Colonic mucosa (tissue), 4 donors: ENCODE measurements around the gene ZCCHC4. TPM values are rescaled to one million over a fixed set of nuclear protein-coding genes. Genes with fewer than 3 reads are reported as not detected.

ENCODE experiments used
- DNase-seq: peaks from one replicate; pipeline ENCODE4 v3.0.0-alpha.2; 2020
- H3K27ac ChIP-seq: fragments of 200-600 bp; one replicate; pipeline ENCODE4 v1.8.0; 2021
- H3K27me3 ChIP-seq: fragments of 200-600 bp; one replicate; pipeline ENCODE4 v1.8.0; 2021
- H3K36me3 ChIP-seq: fragments of 200-600 bp; one replicate; pipeline ENCODE4 v1.8.0; 2021
- H3K4me1 ChIP-seq: fragments of 200-600 bp; one replicate; pipeline ENCODE4 v1.8.0; 2021; ENCODE audit warnings: mild to moderate bottlenecking
- H3K4me3 ChIP-seq: fragments of 200-600 bp; one replicate; pipeline ENCODE4 v1.8.0; 2021
- H3K9ac ChIP-seq, 2 donors: one replicate each; pipeline ENCODE4 v1.7.0; 2013; ENCODE audit warnings: control low read depth in 2 of 2, low read depth in 2 of 2, low read length in 2 of 2
- H3K9me3 ChIP-seq: fragments of 200-600 bp; one replicate; pipeline ENCODE4 v1.8.0; 2021
- intact Hi-C: fragments of 100-400 bp; cut with DNase I; formaldehyde crosslinking; loops from one replicate; pipeline ENCODE4 v1.14.1; 2022
- total RNA-seq, 2 donors: library from RNA; stranded (reverse); fragmentation: NEBNext Ultra II Directional in 1 of 2; extraction: Animal tissue kit (Norgen Biotek cat#: 25700) in 1 of 2; gene quantifications; one replicate each; pipeline ENCODE4 v1.2.1, GENCODE V29; 2021
- TF ChIP-seq, protein P1 (sequence below): fragments of 200-600 bp; IDR thresholded peaks from one replicate; pipeline ENCODE4 v1.8.0; 2022; ENCODE audit warnings: antibody characterized with exemption, mild to moderate bottlenecking
- donor health status: healthy.
- donor health status: DM: no; HTN: no; CAD: no.
- donor health status: DM: no; HTN: no; CAD: no.

The ZCCHC4 gene
- total RNA-seq, 2 donors from 2014 or later, result 7.4 to 7.9 TPM

DNA sequence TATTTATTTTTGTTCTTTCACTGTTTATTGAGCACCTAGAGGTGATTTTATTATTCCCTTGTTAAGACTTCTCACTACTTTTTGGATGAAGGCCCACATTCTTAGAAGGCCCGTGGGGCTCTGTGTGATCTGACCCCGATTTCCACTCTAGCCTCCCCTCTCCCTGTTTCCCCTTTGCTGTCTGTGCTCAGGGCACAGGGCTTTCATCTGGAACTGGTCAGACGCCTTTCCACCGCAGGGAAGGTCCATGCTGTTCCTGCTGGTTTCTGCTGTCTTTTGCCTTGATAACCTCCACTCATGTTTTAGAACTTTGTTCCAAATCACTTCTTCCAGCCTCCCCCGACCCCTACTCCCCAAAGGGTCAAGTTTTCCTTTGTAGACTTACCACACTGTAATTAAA lies 33.2 kb downstream of the ZCCHC4 start:
- no peaks in the 10 kb centered on the region for H3K36me3 ChIP-seq
- H3K27ac ChIP-seq, result no peak overlapping the region
- no peaks in the 10 kb centered on the region for H3K27me3 ChIP-seq
- no peak for DNase-seq
- intact Hi-C loops, result no loop called here
- H3K9me3 ChIP-seq, result no peaks in the 10 kb centered on the region
- TF ChIP-seq, protein P1, sequence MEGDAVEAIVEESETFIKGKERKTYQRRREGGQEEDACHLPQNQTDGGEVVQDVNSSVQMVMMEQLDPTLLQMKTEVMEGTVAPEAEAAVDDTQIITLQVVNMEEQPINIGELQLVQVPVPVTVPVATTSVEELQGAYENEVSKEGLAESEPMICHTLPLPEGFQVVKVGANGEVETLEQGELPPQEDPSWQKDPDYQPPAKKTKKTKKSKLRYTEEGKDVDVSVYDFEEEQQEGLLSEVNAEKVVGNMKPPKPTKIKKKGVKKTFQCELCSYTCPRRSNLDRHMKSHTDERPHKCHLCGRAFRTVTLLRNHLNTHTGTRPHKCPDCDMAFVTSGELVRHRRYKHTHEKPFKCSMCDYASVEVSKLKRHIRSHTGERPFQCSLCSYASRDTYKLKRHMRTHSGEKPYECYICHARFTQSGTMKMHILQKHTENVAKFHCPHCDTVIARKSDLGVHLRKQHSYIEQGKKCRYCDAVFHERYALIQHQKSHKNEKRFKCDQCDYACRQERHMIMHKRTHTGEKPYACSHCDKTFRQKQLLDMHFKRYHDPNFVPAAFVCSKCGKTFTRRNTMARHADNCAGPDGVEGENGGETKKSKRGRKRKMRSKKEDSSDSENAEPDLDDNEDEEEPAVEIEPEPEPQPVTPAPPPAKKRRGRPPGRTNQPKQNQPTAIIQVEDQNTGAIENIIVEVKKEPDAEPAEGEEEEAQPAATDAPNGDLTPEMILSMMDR, result no peak
- no peaks in the 10 kb centered on the region for H3K4me1 ChIP-seq
- H3K9ac ChIP-seq, result no peak overlapping the region
- H3K4me3 ChIP-seq, result no peak overlapping the region

DNA sequence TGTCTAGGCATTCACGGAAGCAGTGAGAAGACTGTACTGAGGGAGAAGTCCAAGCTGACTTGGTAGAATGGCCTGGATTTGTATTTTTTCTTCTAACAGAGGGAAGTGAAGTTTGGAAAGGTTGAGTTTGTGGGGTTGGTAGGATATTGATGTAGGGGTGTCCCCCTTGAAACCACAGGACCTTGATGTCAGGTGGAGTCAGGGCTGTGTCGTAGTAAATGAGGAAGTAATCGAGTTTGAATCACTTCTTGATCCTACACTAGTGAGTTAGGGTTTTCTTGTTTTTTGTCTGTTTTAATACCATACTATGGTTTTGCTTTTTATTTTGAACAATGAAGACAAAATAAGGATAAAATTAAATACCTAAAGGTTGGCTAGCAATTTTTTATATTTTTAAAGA lies 34.3 kb downstream of the ZCCHC4 start:
- Histone ChIP-seq H3K27me3 (no peaks in the 10 kb centered on the region), H3K36me3 (no peaks in the 10 kb centered on the region), H3K9me3 (no peaks in the 10 kb centered on the region), H3K27ac (no peak overlapping the region), H3K4me3 (no peak overlapping the region), H3K4me1 (no peaks in the 10 kb centered on the region), H3K9ac (no peak overlapping the region)
- intact Hi-C loops, result no loop called here
- DNase-seq, result no peak
- TF ChIP-seq, protein P1, result no peak

- TF ChIP-seq, protein P1, result no peak
Observed at GRCh38 chr4:25347473-25347872, 34.9 kb downstream of the ZCCHC4 start.

GRCh38 chr4:25347971-25348370 lies 35.4 kb downstream of the ZCCHC4 start:
- H3K9me3 ChIP-seq, result no peaks in the 10 kb centered on the region
- no peaks in the 10 kb centered on the region for H3K27me3 ChIP-seq
- no peak overlapping the region for H3K27ac ChIP-seq
- TF ChIP-seq, protein P1, result no peak
- H3K4me3 ChIP-seq, result no peak overlapping the region
- H3K9ac ChIP-seq, result no peak overlapping the region
- intact Hi-C loops, result no loop called here
- no peak for DNase-seq
- no peaks in the 10 kb centered on the region for H3K36me3 ChIP-seq
- H3K4me1 ChIP-seq, result no peaks in the 10 kb centered on the region

More at GRCh38 chr4:25347473-25347872, 34.9 kb downstream of the ZCCHC4 start:
- Histone ChIP-seq H3K4me3 (no peak overlapping the region), H3K4me1 (no peaks in the 10 kb centered on the region), H3K27ac (no peak overlapping the region), H3K9me3 (no peaks in the 10 kb centered on the region), H3K9ac (no peak overlapping the region), H3K36me3 (no peaks in the 10 kb centered on the region), H3K27me3 (no peaks in the 10 kb centered on the region)
- no peak for DNase-seq
- intact Hi-C loops, result no loop called here

- Histone ChIP-seq H3K27ac (no peak overlapping the region), H3K36me3 (no peaks in the 10 kb centered on the region), H3K27me3 (no peaks in the 10 kb centered on the region), H3K9ac (no peak overlapping the region), H3K4me3 (no peak overlapping the region), H3K9me3 (no peaks in the 10 kb centered on the region), H3K4me1 (no peaks in the 10 kb centered on the region)
- TF ChIP-seq, protein P1, result no peak
- intact Hi-C loops, result no loop called here
- DNase-seq, result no peak
Observed at GRCh38 chr4:25350561-25350960, 38.0 kb downstream of the ZCCHC4 start.
